Measurements from ENCODE around the gene PHLDB1.
"Not testable (repeated sequence)": the region's sequence is repeated elsewhere in the genome, so short reads cannot be mapped to it uniquely, and the experiment has no call there.

Gene PHLDB1
- total RNA-seq = 3.6 to 71.3 (median 15.0) reads per million in 18 experiments

- peak; percentile 18 to 39 for DNase-seq
These were observed at the start of gene PHLDB1 for GRCh38 chr11:118607401-118608359. TSS of gene PHLDB1 (plus strand) at chr11:118607615. CDS start at chr11:118613837, 6,222 bp downstream.

GRCh38 chr11:118560806-118561205 lies 46.6 kb upstream of the PHLDB1 start:
- DNase-seq = no peak

- no peak for DNase-seq
These were observed 42.4 kb upstream of the PHLDB1 start for GRCh38 chr11:118565051-118565450.

- no peak for DNase-seq
These were observed 37.7 kb upstream of the PHLDB1 start for GRCh38 chr11:118569670-118570069.

GRCh38 chr11:118570787-118571186 lies 36.6 kb upstream of the PHLDB1 start:
- DNase-seq = no peak

- DNase-seq = peak in 1 of 2 donors; percentile 32
These were observed 35.7 kb upstream of the PHLDB1 start for GRCh38 chr11:118571701-118572060.

- peak; percentile 60 to 82 for DNase-seq
These were observed 35.1 kb upstream of the PHLDB1 start, which contains the start of gene ARCN1 for GRCh38 chr11:118572061-118572980. TSS of gene ARCN1 (plus strand) at chr11:118572409. CDS start at chr11:118572548, 139 bp downstream.

- peak; percentile 3 to 13 for DNase-seq
These were observed 34.3 kb upstream of the PHLDB1 start for GRCh38 chr11:118572981-118573550.

- DNase-seq = no peak
These were observed 32.8 kb upstream of the PHLDB1 start for GRCh38 chr11:118574636-118575035.

- DNase-seq = not testable (repeated sequence)
These were observed 29.4 kb upstream of the PHLDB1 start for GRCh38 chr11:118577995-118578394.

- no peak for DNase-seq
These were observed 26.4 kb upstream of the PHLDB1 start for GRCh38 chr11:118581057-118581456.

GRCh38 chr11:118587952-118588351 lies 19.5 kb upstream of the PHLDB1 start:
- DNase-seq = no peak

- no peak for DNase-seq
These were observed 14.6 kb upstream of the PHLDB1 start for GRCh38 chr11:118592616-118593367.

GRCh38 chr11:118594984-118595383 lies 12.4 kb upstream of the PHLDB1 start:
- DNase-seq = peak in 1 of 2 donors; percentile 26

- no peak for DNase-seq
These were observed 10.9 kb upstream of the PHLDB1 start for GRCh38 chr11:118596224-118597146.

- DNase-seq = no peak
These were observed 9.9 kb upstream of the PHLDB1 start for GRCh38 chr11:118597556-118597955.

GRCh38 chr11:118602331-118602730 lies 5.1 kb upstream of the PHLDB1 start:
- DNase-seq = no peak

GRCh38 chr11:118603709-118604108 lies 3.7 kb upstream of the PHLDB1 start:
- DNase-seq = not testable (repeated sequence)

GRCh38 chr11:118604566-118604965 lies 2.8 kb upstream of the PHLDB1 start:
- DNase-seq = no peak

GRCh38 chr11:118605116-118605867 lies 2.1 kb upstream of the PHLDB1 start:
- DNase-seq = no peak

All from inflammatory macrophage (primary cell).